ENCODE data around the gene PARD3B. TPM values are rescaled to one million over a fixed set of nuclear protein-coding genes. Genes with fewer than 3 reads are reported as not detected.

PARD3B gene
- total and polyA plus RNA-seq, 2 of the 4 experiments (the other 2 are of a cell fraction), result 3.3 to 15.6 TPM

DNA sequence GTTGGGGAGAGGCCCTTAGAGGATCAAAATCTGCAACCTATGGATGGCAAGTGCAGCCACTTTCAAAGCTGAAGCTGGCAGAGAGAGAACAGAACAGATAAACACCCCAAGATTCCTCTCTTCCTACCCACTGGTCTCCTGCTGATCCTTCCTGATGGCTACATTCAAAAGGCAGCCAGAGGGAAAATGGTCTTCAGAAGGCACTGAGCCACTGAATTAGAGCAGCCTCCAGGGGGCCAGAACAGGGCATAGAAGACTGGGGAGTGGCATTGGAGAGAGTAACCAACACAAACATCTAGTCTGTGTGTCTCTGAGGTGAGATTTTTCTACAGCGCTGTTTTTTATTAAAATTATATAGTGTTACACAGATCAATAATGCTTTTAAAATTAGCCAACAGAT is 432.6 kb downstream of the PARD3B start:
- Histone ChIP-seq H3K18ac (ENCODE audit: low read depth, low read length) (no peak overlapping the region), H3K23ac (ENCODE audit: low read depth, low read length) (no peak overlapping the region), H3K9me3 (ENCODE audit: control insufficient read depth, insufficient read depth, low read length) (no peaks in the 10 kb centered on the region), H3K9ac (ENCODE audit: low read depth, low read length) (no peak overlapping the region), H2AK9ac (replicated peaks; ENCODE audit: low read depth, low read length, poor library complexity) (no peak overlapping the region), H3K79me1 (ENCODE audit: low read depth in 1 of 2, low read length in 2 of 2) (peaks cover 3 to 4% of the 10 kb centered on the region in 2 experiments; a peak in 1 of 4 replicates), H3K4me3 (ENCODE audit: insufficient read depth, low read depth, low read length) (no peak overlapping the region), H3K36me3 (ENCODE audit: control insufficient read depth, insufficient read depth, low read length) (no peaks in the 10 kb centered on the region), H3K4me1 (ENCODE audit: control insufficient read depth, insufficient read depth, low read length) (peaks cover 4% of the 10 kb centered on the region), H2BK120ac (ENCODE audit: low read depth, low read length) (no peak overlapping the region), H4K20me1 (ENCODE audit: insufficient read depth, low read length) (no peaks in the 10 kb centered on the region; the same call in 1 of the 2 replicates), H2BK5ac (ENCODE audit: low read depth, low read length, poor library complexity, severe bottlenecking) (no peak overlapping the region), H4K5ac (ENCODE audit: low read depth, low read length) (no peak overlapping the region), H3K9me1 (ENCODE audit: insufficient read depth, low read length) (no peaks in the 10 kb centered on the region), H3K27ac (ENCODE audit: insufficient read depth, low read length) (no peak overlapping the region), H2AK5ac (ENCODE audit: low read depth, low read length) (no peak overlapping the region), H3K56ac (ENCODE audit: extremely low read depth, insufficient read depth, low read length) (no peak overlapping the region), H4K91ac (ENCODE audit: insufficient read depth, low read depth, low read length) (no peak overlapping the region), H3K27me3 (ENCODE audit: control insufficient read depth, insufficient read depth, low read length) (no peaks in the 10 kb centered on the region), H2BK20ac (ENCODE audit: low read depth, low read length) (no peak overlapping the region), H4K8ac (ENCODE audit: low read depth in 2 of 2, low read length in 2 of 2) (no peak overlapping the region), H3K4ac (ENCODE audit: low read depth, low read length) (no peak overlapping the region), H3K14ac (replicated peaks; ENCODE audit: low read depth, low read length) (no peak overlapping the region), H2AFZ (replicated peaks; ENCODE audit: low read length, poor library complexity) (no peak overlapping the region), H2BK15ac (ENCODE audit: low read depth, low read length) (no peak overlapping the region), H3K4me2 (ENCODE audit: low read depth, low read length) (no peak overlapping the region)
- no peak for DNase-seq
- no peak for TF ChIP-seq RFX5 (IDR thresholded peaks at IDR 0.05; ENCODE audit: low read depth, low read length)
- ATAC-seq (ENCODE audit: low read depth), result no peak
- dilution Hi-C loops (cut with HindIII; ENCODE audit: low sequenced_read_pairs, unreplicated experiment) (no loop called here), intact Hi-C loops (cut with micrococcal nuclease) (no loop called here), in situ Hi-C loops (cut with MboI; ENCODE audit: low sequenced_read_pairs) (no loop called here)
- no TSS peak for BruUV-seq (replicated peaks)
- CTCF ChIA-PET, result no interaction called here
- no CpG with 5 or more reads among the region's 1 CpG for WGBS, 2 experiments (ENCODE audit: extremely low coverage in 2 of 2, insufficient read length in 1 of 2)
- POLR2A ChIA-PET (ENCODE audit: unreplicated experiment), result no interaction called here
